CD4-positive, alpha-beta T cell treated with Interleukin-4 for 4 hours (primary cell): ENCODE data around the gene PTPRM.

Experiments
- DNase-seq: peaks from one replicate; pipeline ENCODE4 v3.0.0-alpha.2; 2020

The PTPRM gene

GRCh38 chr18:8300751-8301410 is 733.8 kb downstream of the PTPRM start:
- DNase-seq: no peak

DNA sequence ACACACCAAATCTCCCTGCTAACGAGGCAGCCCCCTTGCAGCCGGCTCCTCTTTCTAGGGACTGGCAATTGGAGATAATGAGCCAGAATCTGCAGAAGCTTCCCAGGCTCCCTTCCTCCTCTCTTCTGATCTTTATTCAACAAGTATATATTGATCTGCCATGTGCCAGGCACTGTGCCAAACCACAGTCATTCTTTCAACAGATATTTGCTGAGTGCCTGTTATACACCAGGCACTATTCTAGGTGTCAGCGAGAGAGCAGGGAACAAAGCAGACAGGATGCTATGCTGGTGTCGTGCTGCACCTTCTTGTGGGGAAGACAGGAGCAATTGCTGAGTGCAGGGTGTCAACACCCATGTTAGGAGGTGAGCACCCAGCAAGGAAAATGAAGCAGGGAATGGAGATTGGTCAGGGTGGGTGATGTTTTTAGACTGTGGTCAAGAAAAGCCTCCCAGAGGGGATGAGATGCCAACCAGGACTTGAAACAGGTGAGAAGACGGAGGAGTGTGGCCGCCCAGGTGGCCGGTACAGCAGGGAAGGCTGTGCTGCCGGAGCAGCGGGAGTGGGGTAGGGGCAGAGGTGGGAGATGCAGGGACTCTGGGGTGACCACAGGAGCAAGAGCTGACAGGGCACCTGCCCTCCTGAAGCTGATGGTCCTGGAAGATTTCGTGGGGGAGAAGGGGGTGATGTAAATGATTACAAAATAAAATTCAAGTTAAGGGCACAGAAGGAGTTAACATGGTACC is 734.5 kb downstream of the PTPRM start:
- DNase-seq: no peak

- DNase-seq: no peak
Measured at GRCh38 chr18:8303151-8303755, 736.1 kb downstream of the PTPRM start.

DNA sequence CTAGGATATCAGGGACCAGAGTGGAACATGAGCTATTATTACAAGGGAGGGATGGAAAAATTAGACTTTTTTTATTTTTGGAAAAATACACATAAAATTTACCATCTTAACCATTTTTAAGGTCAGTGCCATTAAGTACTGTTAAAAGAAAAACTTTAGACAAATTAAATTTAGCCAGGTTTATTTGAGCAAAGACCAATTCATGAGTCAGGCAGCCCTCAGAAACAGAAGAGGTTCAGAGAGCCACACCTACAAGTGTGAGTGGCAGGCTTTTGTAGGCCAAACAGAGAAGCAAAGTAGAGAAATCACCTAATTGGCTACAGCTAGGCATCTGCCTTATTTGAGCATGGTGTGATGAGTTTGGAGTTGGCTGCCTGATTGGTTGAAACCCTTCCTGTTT is 740.8 kb downstream of the PTPRM start:
- DNase-seq: no peak

DNA sequence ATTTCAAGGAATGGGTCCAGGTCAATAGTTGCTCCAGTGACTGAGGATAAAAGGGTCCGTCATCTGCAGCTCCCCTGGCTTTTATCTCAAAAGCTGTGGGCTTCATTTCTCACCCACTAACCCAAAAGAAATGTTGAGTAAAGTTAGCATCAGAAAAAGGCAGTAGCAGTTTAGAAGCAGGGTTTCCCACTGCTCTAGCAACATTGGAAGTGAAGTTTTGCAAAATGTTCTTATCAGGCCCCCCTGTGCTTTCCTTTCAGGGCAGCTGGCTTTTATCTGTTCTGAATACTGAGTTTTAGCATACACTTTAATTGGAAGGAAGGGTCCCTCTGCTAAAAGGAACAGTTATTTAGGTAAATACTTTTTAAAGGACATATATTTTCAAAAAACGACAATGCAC is 745.9 kb downstream of the PTPRM start:
- no peak for DNase-seq

- no peak for DNase-seq
Measured at GRCh38 chr18:8314124-8314523, 747.0 kb downstream of the PTPRM start.

GRCh38 chr18:8319798-8320489 is 752.8 kb downstream of the PTPRM start:
- no peak for DNase-seq

DNA sequence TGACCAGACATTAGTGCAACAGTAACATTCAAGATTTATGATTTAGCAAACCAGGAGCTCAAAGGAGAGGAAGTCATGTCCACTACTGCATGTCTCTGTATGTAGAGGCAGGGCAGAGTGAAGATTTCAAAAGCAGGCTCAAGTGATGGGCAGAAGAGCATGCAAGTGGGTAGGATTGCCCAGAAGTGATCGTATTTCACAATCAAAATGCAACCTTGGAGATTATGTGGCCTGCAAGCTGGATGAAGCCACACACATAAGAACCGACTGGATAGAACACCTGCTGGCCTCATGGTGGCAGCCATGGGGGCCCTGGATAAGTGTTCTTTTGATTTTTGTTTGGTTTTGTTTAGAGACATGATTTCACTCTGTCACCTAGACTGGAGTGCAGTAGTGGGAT is 755.4 kb downstream of the PTPRM start:
- DNase-seq: no peak

DNA sequence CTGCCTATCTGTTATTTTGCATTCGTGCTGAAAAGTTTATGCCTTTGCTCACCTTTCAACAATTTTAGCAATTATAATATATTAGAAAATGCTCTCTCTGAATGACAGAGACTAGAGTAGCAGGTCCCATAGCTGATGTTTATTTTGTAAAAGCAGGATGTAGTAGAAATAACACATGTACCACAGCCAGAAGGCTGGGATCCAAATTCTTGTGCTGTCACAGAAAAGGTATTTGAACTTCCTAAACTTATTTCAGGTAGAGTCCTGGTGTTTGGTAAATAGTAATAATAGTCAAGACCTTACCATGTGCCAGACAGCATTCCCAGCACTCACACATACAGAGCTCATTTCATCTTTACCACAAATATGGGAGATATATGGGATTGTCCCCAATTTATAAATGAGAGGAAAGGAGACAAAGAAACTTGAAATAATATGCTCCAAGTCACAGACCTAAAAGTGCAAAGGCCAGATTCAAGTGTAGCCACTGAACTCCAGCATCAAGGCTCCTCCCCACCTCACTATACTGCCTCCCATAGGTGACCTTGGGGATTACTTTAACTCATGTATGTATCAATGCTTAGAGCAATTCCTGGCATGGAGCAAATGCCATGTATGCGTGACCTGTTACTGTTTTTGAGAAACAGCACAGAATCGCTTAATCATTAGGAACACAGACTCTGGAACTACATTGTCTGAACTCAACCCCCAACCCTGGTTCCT is 757.4 kb downstream of the PTPRM start:
- DNase-seq: no peak

- DNase-seq: no peak
Measured at GRCh38 chr18:8326763-8327394, 759.8 kb downstream of the PTPRM start.

GRCh38 chr18:8328126-8328525 is 761.0 kb downstream of the PTPRM start:
- DNase-seq: no peak

- no peak for DNase-seq
Measured at GRCh38 chr18:8329186-8329771, 762.2 kb downstream of the PTPRM start.

- DNase-seq: no peak
Measured at GRCh38 chr18:8330575-8330974, 763.5 kb downstream of the PTPRM start.

GRCh38 chr18:8332286-8332685 is 765.2 kb downstream of the PTPRM start:
- no peak for DNase-seq

- no peak for DNase-seq
Measured at GRCh38 chr18:8333961-8334360, 766.8 kb downstream of the PTPRM start.

- DNase-seq: no peak
Measured at GRCh38 chr18:8337211-8337610, 770.1 kb downstream of the PTPRM start.

DNA sequence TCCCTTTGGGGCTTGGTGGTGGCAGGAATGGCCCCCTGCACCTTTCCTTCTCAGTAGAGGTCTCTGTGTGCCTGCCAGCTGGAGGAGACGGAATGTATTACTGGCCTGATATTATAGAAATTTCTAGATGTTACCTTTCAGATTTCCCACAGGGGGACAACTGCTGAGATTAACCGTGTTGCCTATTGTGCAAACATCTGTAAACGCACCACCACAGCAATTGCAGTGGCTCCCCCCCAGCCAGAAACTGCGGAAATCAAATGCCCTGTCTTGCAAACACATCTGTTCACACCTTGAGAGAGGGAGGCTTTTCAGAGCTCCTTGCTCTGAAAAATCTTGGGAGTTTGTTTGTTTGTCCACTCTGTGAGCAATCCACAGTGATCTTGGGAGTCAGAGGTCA is 772.1 kb downstream of the PTPRM start:
- no peak for DNase-seq

DNA sequence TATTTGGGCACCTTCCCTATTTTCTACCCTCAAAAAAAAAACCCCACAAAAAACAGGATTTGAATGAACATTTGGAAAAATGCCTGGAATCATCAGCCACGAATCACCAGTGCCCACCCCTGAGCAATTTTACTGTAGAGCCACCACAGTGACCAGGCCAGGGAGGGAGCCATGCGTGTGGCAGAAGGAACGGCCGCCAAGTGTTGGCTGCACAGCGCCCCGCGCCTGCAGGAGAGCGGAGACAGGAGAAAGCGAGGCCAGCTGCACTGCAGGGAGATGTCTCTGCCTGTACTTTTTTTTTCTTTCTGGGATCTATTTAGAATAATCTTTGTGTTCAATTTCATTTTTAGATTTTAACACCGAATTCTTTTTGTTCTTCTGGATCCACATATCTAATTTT is 772.8 kb downstream of the PTPRM start:
- DNase-seq: no peak

- no peak for DNase-seq
Measured at GRCh38 chr18:8341481-8342230, 774.5 kb downstream of the PTPRM start.

DNA sequence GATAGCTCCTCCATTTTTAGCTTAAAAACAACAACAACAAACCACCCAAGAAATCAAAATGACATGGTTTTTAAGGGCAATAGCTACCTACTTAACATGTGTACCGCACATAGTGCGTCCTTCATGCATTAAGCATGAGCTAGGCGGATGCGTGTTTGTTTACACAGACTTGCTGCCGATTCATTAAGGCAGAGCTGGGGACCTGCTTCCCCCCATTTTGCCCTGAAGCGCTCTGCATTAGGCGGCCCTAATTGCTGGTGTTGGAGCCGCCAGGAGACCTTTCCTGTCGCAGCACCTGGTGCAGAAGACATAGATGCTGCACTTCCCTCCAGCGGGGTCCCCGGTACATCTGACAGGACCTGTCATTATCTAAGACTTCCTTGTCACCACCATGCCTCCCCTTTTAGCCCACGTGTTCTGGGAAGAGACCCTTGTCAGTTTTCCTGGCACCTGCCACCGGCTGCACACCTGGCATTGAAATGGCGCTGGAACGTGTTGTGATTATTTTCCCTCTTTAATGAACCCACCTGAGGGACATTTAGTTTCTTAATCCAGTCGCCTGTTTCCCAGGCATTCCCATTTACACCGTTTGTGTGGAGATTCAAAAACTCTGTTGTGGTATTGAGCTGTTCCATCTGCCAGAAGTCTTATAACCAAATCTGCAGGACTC is 781.1 kb downstream of the PTPRM start:
- no peak for DNase-seq
